ENCODE measurements around the gene CLPSL1. TPM values are rescaled to one million over a fixed set of nuclear protein-coding genes. Genes with fewer than 3 reads are reported as not detected.

Gene CLPSL1
- total and polyA plus RNA-seq, 2 of the 8 experiments (the other 6 are each of a cell fraction or from before 2014, with no cell fraction given), result not detected

GRCh38 chr6:35776364-35777215 lies 4.2 kb upstream of the CLPSL1 start, which contains the start of gene CLPSL2:
Gene CLPSL2, plus strand, starts transcription at chr6:35776598. Its CDS starts 21 bp downstream, at chr6:35776619.
- Histone ChIP-seq H3K4me3 (ENCODE audit: extremely low read depth in 1 of 4, insufficient read depth in 2 of 4, low read depth in 3 of 4, low read length in 4 of 4) (peak within 1 kb of the TSS; percentile 27 to 67 (median 40)), H3K14ac (ENCODE audit: insufficient read length) (no peak within 1 kb of the TSS), H2BK20ac (ENCODE audit: low read length) (no peak within 1 kb of the TSS), H3K36me3 (ENCODE audit: control insufficient read depth in 2 of 4, insufficient read depth in 4 of 4, low read length in 3 of 4) (no peaks in the 10 kb centered on the region), H3K79me2 (ENCODE audit: control insufficient read depth in 1 of 2, insufficient read depth in 2 of 2, low read length in 2 of 2) (no peaks in the 10 kb centered on the region), H2AFZ (ENCODE audit: low read length) (no peak within 1 kb of the TSS), H3K4me1 (replicated peaks in 1 of 4; ENCODE audit: control insufficient read depth in 3 of 4, insufficient read depth in 4 of 4, low read length in 3 of 4) (peaks cover 0 to 7% (median under 1%) of the 10 kb centered on the region in 4 experiments; a peak in 1 of 7 replicates), H3K4me2 (ENCODE audit: insufficient read depth in 1 of 2, low read depth in 2 of 2, low read length in 2 of 2) (peak within 1 kb of the TSS; percentile 66 to 67), H3K27ac (ENCODE audit: low read depth, low read length) (no peak within 1 kb of the TSS), H2BK12ac (ENCODE audit: low read depth, low read length) (0 out of 2 replicates have a peak within 1 kb of the TSS, but pooled peaks have one; percentile 60), H4K20me1 (replicated peaks in 1 of 2; ENCODE audit: control insufficient read depth in 1 of 2, insufficient read depth in 2 of 2, low read length in 2 of 2) (no peaks in the 10 kb centered on the region), H3K23ac (ENCODE audit: insufficient read length) (no peak within 1 kb of the TSS), H2BK120ac (replicated peaks; ENCODE audit: low read depth, low read length) (no peak within 1 kb of the TSS), H3K27me3 (replicated peaks in 1 of 4; ENCODE audit: control insufficient read depth in 3 of 4, extremely low read depth in 1 of 4, insufficient read depth in 3 of 4, low read length in 3 of 4) (peaks cover 0 to 8% (median 3%) of the 10 kb centered on the region in 4 experiments; a peak in 4 of 7 replicates), H2BK5ac (ENCODE audit: low read depth, low read length) (no peak within 1 kb of the TSS), H4K8ac (ENCODE audit: extremely low read depth, insufficient read depth, low read length) (peak within 1 kb of the TSS; percentile 60), H4K91ac (replicated peaks; ENCODE audit: insufficient read length, low read length) (peak within 1 kb of the TSS; percentile 47), H4K5ac (ENCODE audit: insufficient read length, low read depth, low read length) (no peak within 1 kb of the TSS), H3K23me2 (ENCODE audit: low read depth, low read length) (peaks cover 5% of the 10 kb centered on the region), H3K56ac (replicated peaks; ENCODE audit: insufficient read length, low read depth, low read length) (no peak within 1 kb of the TSS), H3K4ac (replicated peaks; ENCODE audit: insufficient read length, low read depth, low read length) (peak within 1 kb of the TSS; percentile 96), H3K79me1 (ENCODE audit: low read depth, low read length) (no peaks in the 10 kb centered on the region), H3K9ac (replicated peaks in 1 of 4; ENCODE audit: extremely low read depth in 1 of 4, low read depth in 3 of 4, low read length in 3 of 4) (peak within 1 kb of the TSS in 1 of 4 experiments; percentile 14; a peak in 3 of 7 replicates), H3K9me3 (ENCODE audit: insufficient read depth in 2 of 2, low read depth in 1 of 2, low read length in 1 of 2) (no peaks in the 10 kb centered on the region), H3K18ac (ENCODE audit: extremely low read depth, low read length) (peak within 1 kb of the TSS; percentile 87), H2BK15ac (ENCODE audit: low read length) (peak within 1 kb of the TSS; percentile 97), H2AK5ac (ENCODE audit: low read depth, low read length) (no peak within 1 kb of the TSS)
- DNase-seq (ENCODE audit: low read depth in 1 of 2, low spot score in 2 of 2), result peak in 1 of 2 experiments; percentile 83
- POLR2A ChIA-PET (ENCODE audit: partially characterized antibody), result interaction anchor here (0.6 to 1.3 kb wide), 3 partner anchors 11 to 990 kb away, joined by 3 to 4 read pairs (median 3); no protein-coding TSS in a partner anchor
- CTCF ChIA-PET (ENCODE audit: partially characterized antibody), result interaction anchor here (0.6 to 1.0 kb wide), 3 partner anchors 20 to 110 kb away, joined by 3 read pairs; no protein-coding TSS in a partner anchor
- 4% methylated on average over 34 of the region's 56 CpGs; no CpG with 5 or more reads in 1 of the 2 experiments for WGBS, 2 experiments (ENCODE audit: extremely low coverage in 1 of 2, insufficient coverage in 1 of 2, insufficient read length in 1 of 2, insufficient replicate concordance in 2 of 2, low coverage in 1 of 2, low lambda C conversion rate in 2 of 2, missing lambda C conversion rate in 1 of 2)
- FAIRE-seq, result no peak
- TF ChIP-seq BRCA1 (IDR thresholded peaks at IDR 0.05; ENCODE audit: low read depth, low read length), result no peak
- no peak for TF ChIP-seq SP1 (IDR thresholded peaks at IDR 0.05; ENCODE audit: low read depth, low read length)
- no peak for TF ChIP-seq SP2 (IDR thresholded peaks at IDR 0.05; ENCODE audit: low read length)
- TF ChIP-seq TBP (IDR thresholded peaks at IDR 0.05; ENCODE audit: low read depth, low read length), result peak; percentile 57; the same call in 1 of the 2 replicates
- no peak for TF ChIP-seq EP300 (IDR thresholded peaks at IDR 0.05; ENCODE audit: borderline replicate concordance in 1 of 2, low read depth in 2 of 2, low read length in 2 of 2)
- no peak for TF ChIP-seq SIRT6 (IDR thresholded peaks at IDR 0.05; ENCODE audit: low read length)
- TF ChIP-seq TCF12 (IDR thresholded peaks at IDR 0.05; ENCODE audit: low read depth, low read length), result no peak
- peak; percentile 79 for TF ChIP-seq KDM4A (IDR thresholded peaks at IDR 0.05; ENCODE audit: low read depth, low read length, severe bottlenecking)
- TF ChIP-seq RXRA (IDR thresholded peaks at IDR 0.05; ENCODE audit: insufficient read depth, low read depth, low read length), result no peak
- no peak for TF ChIP-seq SUZ12 (IDR thresholded peaks at IDR 0.05; ENCODE audit: low read length)
- TF ChIP-seq MAX (IDR thresholded peaks at IDR 0.05), result peak; percentile 92
